IMR-90 (cell line): Measurements from ENCODE around the gene HMX3. TPM values are rescaled to one million over a fixed set of nuclear protein-coding genes. Genes with fewer than 3 reads are reported as not detected.

Experiments
- ATAC-seq: fragments of 200-7000 bp; cut with Tn5 transposase; 2 replicates; pipeline ENCODE4 v1.9.1; 2020; ENCODE audit warnings: low read depth, mild to moderate bottlenecking, moderate library complexity
- BruUV-seq: library from RNA; stranded (reverse); fragments of 400-500 nt; replicated peaks from 2 replicates; lab custom pipeline; 2021; lab: Mats Ljungman, UMichigan
- CTCF ChIA-PET: fragments of 300-600 bp; formaldehyde crosslinking; extraction: SDS; loops from one replicate; lab custom pipeline; 2021; ENCODE audit warnings: antibody characterized with exemption; lab: Yijun Ruan, JAX
- POLR2A ChIA-PET: fragments of 300-600 bp; sonication (Branson Sonifier 250); formaldehyde crosslinking; loops from one replicate; lab custom pipeline; 2022; ENCODE audit warnings: antibody characterized with exemption; ENCODE audit not compliant: unreplicated experiment; lab: Charles Lee
- DNase-seq: peaks from one replicate; pipeline ENCODE4 v3.0.0; 2013
- H2AFZ ChIP-seq: replicated peaks from 2 replicates; pipeline ENCODE3; 2013; ENCODE audit warnings: low read length, mild to moderate bottlenecking; ENCODE audit not compliant: poor library complexity
- H2AK5ac ChIP-seq: 2 replicates; pipeline ENCODE4 v1.6.1; 2013; ENCODE audit warnings: low read depth, low read length, inconsistent platforms
- H2AK9ac ChIP-seq: replicated peaks from 2 replicates; pipeline ENCODE3; 2013; ENCODE audit warnings: mild to moderate bottlenecking, low read depth, low read length, moderate library complexity; ENCODE audit not compliant: poor library complexity
- H2BK120ac ChIP-seq: 2 replicates; pipeline ENCODE4 v1.6.1; 2013; ENCODE audit warnings: low read depth, low read length, inconsistent platforms
- H2BK15ac ChIP-seq: 3 replicates; pipeline ENCODE4 v1.6.1; 2013; ENCODE audit warnings: low read depth, low read length, inconsistent platforms
- H2BK20ac ChIP-seq: 2 replicates; pipeline ENCODE4 v1.6.1; 2013; ENCODE audit warnings: low read depth, mild to moderate bottlenecking, inconsistent platforms, low read length, moderate library complexity
- H2BK5ac ChIP-seq: 2 replicates; pipeline ENCODE4 v1.6.1; 2013; ENCODE audit warnings: mild to moderate bottlenecking, low read depth, low read length, inconsistent platforms; ENCODE audit not compliant: poor library complexity, severe bottlenecking
- H3K14ac ChIP-seq: replicated peaks from 2 replicates; pipeline ENCODE4 v1.6.1; 2013; ENCODE audit warnings: low read depth, low read length, inconsistent platforms
- H3K18ac ChIP-seq: 2 replicates; pipeline ENCODE4 v1.6.1; 2013; ENCODE audit warnings: low read depth, low read length, control low read depth
- H3K23ac ChIP-seq: 2 replicates; pipeline ENCODE4 v1.6.1; 2013; ENCODE audit warnings: low read depth, low read length, inconsistent platforms
- H3K27ac ChIP-seq: 2 replicates; pipeline ENCODE4 v1.5.1; 2013; ENCODE audit warnings: mild to moderate bottlenecking, control low read depth, low read length; ENCODE audit not compliant: insufficient read depth
- H3K27me3 ChIP-seq: 2 replicates; pipeline ENCODE4 v1.6.1; 2013; ENCODE audit warnings: low read length; ENCODE audit not compliant: control insufficient read depth, insufficient read depth
- H3K36me3 ChIP-seq: 2 replicates; pipeline ENCODE4 v1.6.1; 2013; ENCODE audit warnings: low read length, mixed read lengths; ENCODE audit not compliant: control insufficient read depth, insufficient read depth
- H3K4ac ChIP-seq: 2 replicates; pipeline ENCODE4 v1.6.1; 2013; ENCODE audit warnings: low read depth, low read length, inconsistent platforms
- H3K4me1 ChIP-seq: 2 replicates; pipeline ENCODE4 v1.6.1; 2013; ENCODE audit warnings: low read length, mixed read lengths; ENCODE audit not compliant: control insufficient read depth, insufficient read depth
- H3K4me2 ChIP-seq: 2 replicates; pipeline ENCODE4 v1.6.1; 2013; ENCODE audit warnings: low read depth, mild to moderate bottlenecking, control low read depth, low read length, moderate library complexity
- H3K4me3 ChIP-seq: 2 replicates; pipeline ENCODE4 v1.5.1; 2013; ENCODE audit warnings: low read depth, mild to moderate bottlenecking, control low read depth, low read length, moderate library complexity; ENCODE audit not compliant: insufficient read depth
- H3K56ac ChIP-seq: 2 replicates; pipeline ENCODE4 v1.6.1; 2013; ENCODE audit warnings: low read length, inconsistent platforms; ENCODE audit not compliant: insufficient read depth; ENCODE audit errors: extremely low read depth
- H3K79me1 ChIP-seq, 2 experiments: 2 replicates each; pipeline ENCODE4 v1.6.1; 2013; ENCODE audit warnings: low read length in 2 of 2, inconsistent platforms in 1 of 2, low read depth in 1 of 2
- H3K9ac ChIP-seq: 2 replicates; pipeline ENCODE4 v1.6.1; 2013; ENCODE audit warnings: low read depth, low read length, control low read depth
- H3K9me1 ChIP-seq: 2 replicates; pipeline ENCODE4 v1.6.1; 2013; ENCODE audit warnings: low read length, inconsistent platforms; ENCODE audit not compliant: insufficient read depth
- H3K9me3 ChIP-seq: 2 replicates; pipeline ENCODE4 v1.6.1; 2013; ENCODE audit warnings: low read length; ENCODE audit not compliant: control insufficient read depth, insufficient read depth
- H4K20me1 ChIP-seq: 2 replicates; pipeline ENCODE4 v1.6.1; 2013; ENCODE audit warnings: low read length, inconsistent platforms; ENCODE audit not compliant: insufficient read depth
- H4K5ac ChIP-seq: 2 replicates; pipeline ENCODE4 v1.6.1; 2013; ENCODE audit warnings: mild to moderate bottlenecking, low read depth, low read length, control low read depth
- H4K8ac ChIP-seq, 2 experiments: 2 replicates each; pipeline ENCODE4 v1.6.1; 2013; ENCODE audit warnings: low read depth in 2 of 2, low read length in 2 of 2, control low read depth in 1 of 2, inconsistent platforms in 1 of 2
- H4K91ac ChIP-seq: 2 replicates; pipeline ENCODE4 v1.6.1; 2013; ENCODE audit warnings: low read depth, low read length, inconsistent platforms; ENCODE audit not compliant: insufficient read depth
- BHLHE40 ChIP-seq: fragments of 150-350 bp; IDR thresholded peaks from 2 replicates; pipeline ENCODE4 v1.6.1; 2016; ENCODE audit warnings: mild to moderate bottlenecking, low read depth, low read length
- CEBPB ChIP-seq: IDR thresholded peaks from 2 replicates; pipeline ENCODE4 v1.6.1; 2012; ENCODE audit warnings: low read depth, low read length, improper control_type of control experiment
- CHD1 ChIP-seq: IDR thresholded peaks from 2 replicates; pipeline ENCODE4 v1.6.1; 2012; ENCODE audit warnings: low read depth, low read length, improper control_type of control experiment
- FOS ChIP-seq: fragments of 150-350 bp; IDR thresholded peaks from 2 replicates; pipeline ENCODE4 v1.6.1; 2016; ENCODE audit warnings: low read depth, low read length
- MAFK ChIP-seq: IDR thresholded peaks from 2 replicates; pipeline ENCODE4 v1.6.1; 2012; ENCODE audit warnings: low read depth, low read length, improper control_type of control experiment
- MXI1 ChIP-seq: IDR thresholded peaks from 2 replicates; pipeline ENCODE4 v1.6.1; 2012; ENCODE audit warnings: low read depth, mild to moderate bottlenecking, low read length, moderate library complexity, borderline replicate concordance
- NFE2L2 ChIP-seq: fragments of 150-350 bp; IDR thresholded peaks from 2 replicates; pipeline ENCODE4 v1.6.1; 2016; ENCODE audit warnings: low read depth, mild to moderate bottlenecking, low read length
- POLR2A ChIP-seq: IDR thresholded peaks from 2 replicates; pipeline ENCODE4 v1.6.1; 2012; ENCODE audit warnings: mild to moderate bottlenecking, low read depth, low read length
- RAD21 ChIP-seq: IDR thresholded peaks from 2 replicates; pipeline ENCODE4 v1.6.1; 2012; ENCODE audit warnings: low read length, improper control_type of control experiment
- RCOR1 ChIP-seq: IDR thresholded peaks from 2 replicates; pipeline ENCODE4 v1.6.1; 2012; ENCODE audit warnings: mild to moderate bottlenecking, low read length, improper control_type of control experiment; ENCODE audit not compliant: insufficient replicate concordance
- RFX5 ChIP-seq: IDR thresholded peaks from 2 replicates; pipeline ENCODE4 v1.8.0; 2012; ENCODE audit warnings: low read depth, mild to moderate bottlenecking, low read length, moderate library complexity
- WGBS, 2 experiments: methylation state at CpG; one replicate each; pipeline versions ENCODE4 v1.1.5 to v1.1.7; 2013; ENCODE audit warnings: missing lambda C conversion rate in 2 of 2; ENCODE audit not compliant: insufficient read length in 1 of 2; ENCODE audit errors: extremely low coverage in 2 of 2; 5-methylcytosine and 5-hydroxymethylcytosine counted together
- dilution Hi-C: fragments of 300-500 bp; cut with HindIII; formaldehyde crosslinking; loops from one replicate; pipeline ENCODE4 v1.14.3; 2018; ENCODE audit warnings: low sequenced_read_pairs; ENCODE audit not compliant: unreplicated experiment
- in situ Hi-C: fragments of 300-500 bp; cut with MboI; formaldehyde crosslinking; loops from 3 replicates; pipeline ENCODE4 v1.14.3; 2019; ENCODE audit warnings: low sequenced_read_pairs, inconsistent platforms, mixed read lengths
- intact Hi-C: fragments of 100-400 bp; cut with micrococcal nuclease; formaldehyde crosslinking; loops from 2 replicates; pipeline ENCODE4 v1.10.0; 2022
- polyA plus RNA-seq, 3 experiments: library from polyadenylated mRNA; depleted of rRNA; stranded (reverse); fragments of >200 nt; gene quantifications; 2 replicates each; pipeline ENCODE4 v1.2.3, GENCODE V29; 2012; ENCODE audit warnings: low replicate concordance in 1 of 3
- total RNA-seq: library from RNA; depleted of rRNA; stranded (reverse); fragments of >200 nt; gene quantifications from 2 replicates; pipeline ENCODE4 v1.2.3, GENCODE V29; 2012
- TF ChIP-seq, protein P1 (sequence below): fragments of 150-350 bp; IDR thresholded peaks from 2 replicates; pipeline ENCODE4 v1.6.1; 2016; ENCODE audit warnings: low read depth, mild to moderate bottlenecking, low read length, moderate library complexity, borderline replicate concordance
- TF ChIP-seq, protein P2 (sequence below): fragments of 150-350 bp; IDR thresholded peaks from 2 replicates; pipeline ENCODE4 v1.6.1; 2017; ENCODE audit warnings: mild to moderate bottlenecking, antibody characterized with exemption, low read length, low read depth
- TF ChIP-seq, protein P3 (sequence below): conservative IDR thresholded peaks from 2 replicates; pipeline ENCODE4 v1.5.1; 2012; ENCODE audit warnings: mild to moderate bottlenecking, low read depth, low read length, improper control_type of control experiment

The HMX3 gene
- total and polyA plus RNA-seq, 2 of the 4 experiments (the other 2 are of a cell fraction) = not detected

DNA sequence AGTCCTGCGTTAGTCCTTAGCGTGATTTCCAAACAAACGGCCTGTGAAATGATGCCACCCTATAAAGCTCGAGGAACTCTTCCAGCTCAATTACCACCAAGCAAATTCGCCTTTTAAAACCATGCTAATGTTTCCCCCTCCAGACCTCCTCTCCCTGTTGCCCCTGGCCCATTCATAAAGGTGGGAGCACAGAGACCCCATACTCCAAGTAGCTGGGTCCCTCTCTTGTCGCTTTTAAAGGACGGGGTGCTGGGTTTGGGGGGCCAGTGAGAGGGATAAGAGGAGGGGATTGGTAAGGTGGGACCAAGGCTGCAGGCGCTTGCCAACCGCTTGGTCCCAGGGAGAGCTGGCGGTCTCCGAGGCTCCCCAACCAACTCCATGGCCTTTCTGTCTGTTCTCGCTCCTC lies 13.4 kb downstream of the HMX3 start:
- H3K56ac ChIP-seq = no peak overlapping the region
- peaks cover 7% of the 10 kb centered on the region for H3K9me3 ChIP-seq
- no peak overlapping the region for H2BK20ac ChIP-seq
- no peaks in the 10 kb centered on the region for H3K79me1 ChIP-seq
- POLR2A ChIA-PET = no interaction called here
- no peak overlapping the region; the same call in 1 of the 2 replicates for H3K4me3 ChIP-seq
- no peak overlapping the region for H4K5ac ChIP-seq
- H3K9me1 ChIP-seq = no peaks in the 10 kb centered on the region; the same call in 1 of the 2 replicates
- H3K4me1 ChIP-seq = no peaks in the 10 kb centered on the region; the same call in 1 of the 2 replicates
- H2AFZ ChIP-seq = no peak overlapping the region
- H3K27ac ChIP-seq = no peak overlapping the region
- H3K36me3 ChIP-seq = no peaks in the 10 kb centered on the region
- no peak overlapping the region for H3K9ac ChIP-seq
- TF ChIP-seq, protein P1, sequence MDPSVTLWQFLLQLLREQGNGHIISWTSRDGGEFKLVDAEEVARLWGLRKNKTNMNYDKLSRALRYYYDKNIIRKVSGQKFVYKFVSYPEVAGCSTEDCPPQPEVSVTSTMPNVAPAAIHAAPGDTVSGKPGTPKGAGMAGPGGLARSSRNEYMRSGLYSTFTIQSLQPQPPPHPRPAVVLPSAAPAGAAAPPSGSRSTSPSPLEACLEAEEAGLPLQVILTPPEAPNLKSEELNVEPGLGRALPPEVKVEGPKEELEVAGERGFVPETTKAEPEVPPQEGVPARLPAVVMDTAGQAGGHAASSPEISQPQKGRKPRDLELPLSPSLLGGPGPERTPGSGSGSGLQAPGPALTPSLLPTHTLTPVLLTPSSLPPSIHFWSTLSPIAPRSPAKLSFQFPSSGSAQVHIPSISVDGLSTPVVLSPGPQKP = no peak
- TF ChIP-seq RAD21 (no peak), CHD1 (no peak), RCOR1 (no peak), CEBPB (no peak), RFX5 (no peak), POLR2A (no peak), MXI1 (no peak), FOS (no peak), NFE2L2 (no peak), MAFK (no peak), BHLHE40 (no peak)
- TF ChIP-seq, protein P2, sequence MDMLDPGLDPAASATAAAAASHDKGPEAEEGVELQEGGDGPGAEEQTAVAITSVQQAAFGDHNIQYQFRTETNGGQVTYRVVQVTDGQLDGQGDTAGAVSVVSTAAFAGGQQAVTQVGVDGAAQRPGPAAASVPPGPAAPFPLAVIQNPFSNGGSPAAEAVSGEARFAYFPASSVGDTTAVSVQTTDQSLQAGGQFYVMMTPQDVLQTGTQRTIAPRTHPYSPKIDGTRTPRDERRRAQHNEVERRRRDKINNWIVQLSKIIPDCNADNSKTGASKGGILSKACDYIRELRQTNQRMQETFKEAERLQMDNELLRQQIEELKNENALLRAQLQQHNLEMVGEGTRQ = no peak
- TF ChIP-seq, protein P3, sequence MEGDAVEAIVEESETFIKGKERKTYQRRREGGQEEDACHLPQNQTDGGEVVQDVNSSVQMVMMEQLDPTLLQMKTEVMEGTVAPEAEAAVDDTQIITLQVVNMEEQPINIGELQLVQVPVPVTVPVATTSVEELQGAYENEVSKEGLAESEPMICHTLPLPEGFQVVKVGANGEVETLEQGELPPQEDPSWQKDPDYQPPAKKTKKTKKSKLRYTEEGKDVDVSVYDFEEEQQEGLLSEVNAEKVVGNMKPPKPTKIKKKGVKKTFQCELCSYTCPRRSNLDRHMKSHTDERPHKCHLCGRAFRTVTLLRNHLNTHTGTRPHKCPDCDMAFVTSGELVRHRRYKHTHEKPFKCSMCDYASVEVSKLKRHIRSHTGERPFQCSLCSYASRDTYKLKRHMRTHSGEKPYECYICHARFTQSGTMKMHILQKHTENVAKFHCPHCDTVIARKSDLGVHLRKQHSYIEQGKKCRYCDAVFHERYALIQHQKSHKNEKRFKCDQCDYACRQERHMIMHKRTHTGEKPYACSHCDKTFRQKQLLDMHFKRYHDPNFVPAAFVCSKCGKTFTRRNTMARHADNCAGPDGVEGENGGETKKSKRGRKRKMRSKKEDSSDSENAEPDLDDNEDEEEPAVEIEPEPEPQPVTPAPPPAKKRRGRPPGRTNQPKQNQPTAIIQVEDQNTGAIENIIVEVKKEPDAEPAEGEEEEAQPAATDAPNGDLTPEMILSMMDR = no peak
- peaks cover 79% of the 10 kb centered on the region for H3K27me3 ChIP-seq
- no peak overlapping the region for H4K8ac ChIP-seq
- no peak for ATAC-seq
- no peak for DNase-seq
- H2BK120ac ChIP-seq = no peak overlapping the region
- dilution Hi-C loops = no loop called here
- H3K4me2 ChIP-seq = no peak overlapping the region
- H4K91ac ChIP-seq = no peak overlapping the region
- CTCF ChIA-PET = interaction anchor here (1.1 kb wide), 1 partner anchor 9 kb away, joined by 4 read pairs; no protein-coding TSS in a partner anchor
- H2AK5ac ChIP-seq = no peak overlapping the region
- no peak overlapping the region for H3K14ac ChIP-seq
- BruUV-seq = no TSS peak
- no peak overlapping the region for H3K4ac ChIP-seq
- H4K20me1 ChIP-seq = 0 out of 2 replicates have a peak, but pooled peaks cover 3% of the 10 kb centered on the region
- H3K18ac ChIP-seq = no peak overlapping the region
- in situ Hi-C loops = loop anchor here (25.0 kb wide), 1 partner anchor 1238 kb away; no protein-coding TSS in a partner anchor
- no peak overlapping the region for H2BK15ac ChIP-seq
- intact Hi-C loops = no loop called here
- no peak overlapping the region for H3K23ac ChIP-seq
- H2AK9ac ChIP-seq = no peak overlapping the region
- WGBS, 2 experiments = 0% methylated on average over 4 of the region's 12 CpGs; no CpG with 5 or more reads in 1 of the 2 experiments
- no peak overlapping the region for H2BK5ac ChIP-seq
